Transverse colon (tissue), 4 donors: ENCODE measurements around the gene ATG101. TPM values are rescaled to one million over a fixed set of nuclear protein-coding genes. Genes with fewer than 3 reads are reported as not detected.

Source experiments
- DNase-seq: peaks from one replicate; pipeline ENCODE4 v3.0.0-alpha.2; 2019
- H3K27ac ChIP-seq, 4 donors: fragments of 200-600 bp; sonication (generic); 2 replicates each; pipeline ENCODE4 v1.5.1; 2016 to 2018; ENCODE audit warnings: inconsistent platforms in 4 of 4
- H3K27me3 ChIP-seq: fragments of 200-600 bp; sonication (generic); 2 replicates; pipeline ENCODE4 v1.5.1; 2017; ENCODE audit warnings: inconsistent platforms
- H3K36me3 ChIP-seq, 4 donors: fragments of 200-600 bp; sonication (generic); 2 replicates each; pipeline ENCODE4 v1.5.1; 2017 to 2019; ENCODE audit warnings: inconsistent platforms in 4 of 4
- H3K4me1 ChIP-seq, 4 donors: fragments of 200-600 bp; sonication (generic); 2 replicates each; pipeline ENCODE4 v1.5.1; 2017 to 2020; ENCODE audit warnings: inconsistent platforms in 4 of 4
- H3K4me3 ChIP-seq, 4 donors: fragments of 200-600 bp; sonication (generic); 1 replicate in 1 of 4; 2 replicates in 3 of 4; pipeline versions ENCODE4 v1.5.1 to v1.6.1; 2017 to 2019; ENCODE audit warnings: inconsistent platforms in 4 of 4
- H3K9me3 ChIP-seq, 2 donors: fragments of 200-600 bp; sonication (generic); 2 replicates each; pipeline ENCODE4 v1.5.1; 2017 to 2019; ENCODE audit warnings: inconsistent platforms in 2 of 2
- CTCF ChIP-seq, 5 experiments: fragments of 200-600 bp in 3 of 5; fragments of 450-650 bp in 2 of 5; sonication (generic) in 3 of 5; IDR thresholded peaks; 1 replicate in 2 of 5; 2 replicates in 3 of 5; pipeline ENCODE4 v1.5.1; 2016 to 2017; ENCODE audit warnings: antibody characterized with exemption in 5 of 5, inconsistent platforms in 3 of 5, mild to moderate bottlenecking in 2 of 5, moderate library complexity in 1 of 5
- EP300 ChIP-seq: sonication (generic); formaldehyde crosslinking; IDR thresholded peaks from one replicate; pipeline ENCODE4 v1.6.1; 2017; ENCODE audit warnings: antibody characterized with exemption, low read depth
- POLR2A ChIP-seq: fragments of 450-650 bp; IDR thresholded peaks from one replicate; pipeline ENCODE4 v1.6.1; 2016; ENCODE audit warnings: antibody characterized with exemption, mild to moderate bottlenecking, moderate library complexity
- POLR2AphosphoS5 ChIP-seq, 3 donors: sonication (generic); formaldehyde crosslinking; IDR thresholded peaks; one replicate each; pipeline ENCODE4 v1.6.1; 2016; ENCODE audit warnings: antibody characterized with exemption in 3 of 3
- whole genome bisulfite sequencing, 2 donors: methylation state at CpG; one replicate each; pipeline ENCODE4 v1.1.5; 2018; ENCODE audit warnings: low coverage in 1 of 2; 5-methylcytosine and 5-hydroxymethylcytosine counted together
- in situ Hi-C, 4 donors: fragments of 200-750 bp; cut with MboI; loops; one replicate each; pipeline versions ENCODE4 v1.15.0 to v1.15.1; 2017; ENCODE audit warnings: low sequenced_read_pairs in 3 of 4, low pct_ligation_motif_present in 1 of 4, low pct_unique_long_range_greater_than_20kb in 1 of 4
- intact Hi-C: fragments of 100-400 bp; cut with DNase I; formaldehyde crosslinking; loops from one replicate; pipeline ENCODE4 v1.15.1; 2023; ENCODE audit warnings: low total_unique reads
- total RNA-seq, 4 donors: library from RNA; depleted of rRNA; stranded (reverse); fragments of >200 nt; gene quantifications; one replicate each; pipeline ENCODE4 v1.1.0, GENCODE V29; 2016

Gene ATG101
- total RNA-seq, 4 donors from 2014 or later, result 15.7 to 64.1 (median 51.6) TPM

DNA sequence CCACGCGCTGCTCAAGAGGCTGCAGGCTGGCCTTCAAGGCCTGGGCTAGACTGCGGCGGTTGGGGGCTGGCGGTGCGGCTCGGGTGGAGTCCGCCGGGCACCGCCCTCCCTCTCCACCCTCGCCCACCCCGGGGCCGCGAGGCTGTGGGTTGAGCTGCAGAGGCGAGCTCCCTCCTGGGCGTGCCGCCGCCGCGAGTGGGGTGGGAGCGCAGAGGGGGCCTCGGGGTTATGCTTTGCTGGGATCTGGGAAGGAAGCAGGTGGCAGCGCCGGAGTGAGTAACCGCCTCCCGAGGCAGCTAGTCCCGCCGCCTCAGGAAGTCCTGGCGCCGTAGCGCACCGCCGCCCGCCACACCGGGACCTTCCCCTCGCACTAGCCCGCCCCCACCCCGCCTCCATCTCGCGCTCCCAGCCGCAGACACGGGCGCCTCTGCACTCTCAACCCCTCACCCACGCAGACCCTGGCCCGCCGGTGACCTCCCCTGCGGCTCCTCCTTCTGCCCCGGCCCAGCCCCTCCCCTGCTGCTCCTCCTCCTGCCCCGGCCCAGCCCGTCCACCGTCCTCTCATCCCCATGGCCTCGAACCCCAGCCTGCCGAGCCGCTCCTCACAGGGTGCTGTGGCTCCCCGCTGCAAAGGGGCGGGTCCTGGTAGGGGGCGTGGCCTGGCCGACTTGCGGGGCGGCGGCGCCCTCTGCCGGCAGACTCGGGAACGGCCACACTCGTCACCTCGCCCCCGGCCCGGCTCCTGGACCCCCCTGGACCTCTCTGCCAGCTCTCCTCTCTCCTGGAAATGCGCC, 46.4 kb upstream of the ATG101 start:
- peak; percentile 93 for DNase-seq
- peak overlapping the region; percentile 93 to 95 (median 94) for H3K27ac ChIP-seq
- TF ChIP-seq CTCF (IDR thresholded peaks at IDR 0.05) (peak; percentile 97 to 99 (median 98)), POLR2AphosphoS5 (IDR thresholded peaks at IDR 0.05) (peak in 1 of 3 donors; percentile 5), POLR2A (no peak), EP300 (no peak)
- in situ Hi-C loops (loop anchor here in 1 of 4 donors (10.0 kb wide), 1 partner anchor 61 kb away; no protein-coding TSS in a partner anchor), intact Hi-C loops (loop anchor here (2.0 kb wide), 1 partner anchor 19 kb away; no protein-coding TSS in a partner anchor)
- no peaks in the 10 kb centered on the region for H3K9me3 ChIP-seq
- no peaks in the 10 kb centered on the region for H3K27me3 ChIP-seq
- WGBS, 2 donors, result 1% methylated on average over 29 of the region's 70 CpGs; no CpG with 5 or more reads in 1 of the 2 donors
- no peaks in the 10 kb centered on the region for H3K36me3 ChIP-seq
- H3K4me1 ChIP-seq, result peaks cover 17 to 39% (median 35%) of the 10 kb centered on the region in 4 donors
- peak overlapping the region; percentile 34 to 54 (median 46) for H3K4me3 ChIP-seq

- peak in 4 of 5 experiments; percentile 4 to 40 (median 26) for TF ChIP-seq CTCF (IDR thresholded peaks at IDR 0.05)
- TF ChIP-seq POLR2AphosphoS5 (IDR thresholded peaks at IDR 0.05), result no peak
- Histone ChIP-seq H3K36me3 (no peaks in the 10 kb centered on the region), H3K27me3 (no peaks in the 10 kb centered on the region), H3K9me3 (no peaks in the 10 kb centered on the region), H3K4me1 (peaks cover 17 to 39% (median 35%) of the 10 kb centered on the region in 4 donors), H3K27ac (peak overlapping the region; percentile 93 to 95 (median 94)), H3K4me3 (peak overlapping the region in 3 of 4 donors; percentile 34 to 54 (median 51))
- 23 to 44% methylated on average over 4 to 20 of the region's 20 CpGs for WGBS, 2 donors
- in situ Hi-C loops, result loop anchor here in 1 of 4 donors (10.0 kb wide), 1 partner anchor 61 kb away; no protein-coding TSS in a partner anchor
- intact Hi-C loops, result loop anchor here (2.0 kb wide), 2 partner anchors 19 to 53 kb away; no protein-coding TSS in a partner anchor
- DNase-seq, result no peak
Measured at GRCh38 chr12:52023976-52024688, 45.6 kb upstream of the ATG101 start.

- 49% methylated on average over 15 of the region's 15 CpGs; no CpG with 5 or more reads in 1 of the 2 donors for WGBS, 2 donors
- peak; percentile 59 for TF ChIP-seq POLR2A
- peak; percentile 65 to 78 (median 77) for TF ChIP-seq POLR2AphosphoS5 (IDR thresholded peaks at IDR 0.05)
- no peak for TF ChIP-seq CTCF (IDR thresholded peaks at IDR 0.05)
- TF ChIP-seq EP300, result no peak
- intact Hi-C loops (loop anchor here (2.0 kb wide), 1 partner anchor 52 kb away; no protein-coding TSS in a partner anchor), in situ Hi-C loops (loop anchor here in 3 of 4 donors (5.0 to 10.0 kb wide), 2 partner anchors 57 to 60 kb away; no protein-coding TSS in a partner anchor)
- Histone ChIP-seq H3K4me1 (peaks cover 17 to 39% (median 35%) of the 10 kb centered on the region in 4 donors), H3K27me3 (no peaks in the 10 kb centered on the region), H3K27ac (peak overlapping the region; percentile 93 to 95 (median 94)), H3K4me3 (peak overlapping the region in 3 of 4 donors; percentile 14 to 51 (median 19)), H3K36me3 (no peaks in the 10 kb centered on the region), H3K9me3 (no peaks in the 10 kb centered on the region)
- DNase-seq, result peak; percentile 83
Measured at GRCh38 chr12:52024845-52025230, 44.9 kb upstream of the ATG101 start.
